OCI-LY3 (cell line): Measurements from ENCODE around the gene OR52N2.

Experiments
- H2AFZ ChIP-seq: fragments of 200-600, 300-600 bp; shearing (Covaris generic); 2 replicates; pipeline ENCODE4 v1.6.0; 2014; ENCODE audit warnings: antibody characterized with exemption, low read depth, low read length
- H3K27ac ChIP-seq: fragments of 200-600, 300-600 bp; sonication (generic); 2 replicates; pipeline ENCODE4 v1.5.1; 2014; ENCODE audit warnings: mild to moderate bottlenecking, low read length, moderate library complexity, mixed read lengths
- H3K27me3 ChIP-seq: fragments of 200-600, 300-600 bp; sonication (generic); 2 replicates; pipeline ENCODE4 v1.6.1; 2014; ENCODE audit warnings: low read depth, low read length, mixed read lengths
- H3K36me3 ChIP-seq: fragments of 200-600, 300-600 bp; sonication (generic); replicated peaks from 2 replicates; pipeline ENCODE3; 2014; ENCODE audit warnings: low read depth, low read length, mixed read lengths
- H3K4me1 ChIP-seq: fragments of 300-600, 200-600 bp; sonication (generic); 2 replicates; pipeline ENCODE4 v1.6.1; 2014; ENCODE audit warnings: low read length, mixed read lengths
- H3K4me2 ChIP-seq: fragments of 200-600, 300-600 bp; sonication (generic); 2 replicates; pipeline ENCODE4 v1.6.1; 2014; ENCODE audit warnings: low read length, mixed read lengths
- H3K4me3 ChIP-seq: fragments of 300-600, 200-600 bp; sonication (generic); 2 replicates; pipeline ENCODE4 v1.5.1; 2014; ENCODE audit warnings: antibody characterized with exemption, mild to moderate bottlenecking, low read length, moderate library complexity
- H3K79me2 ChIP-seq: fragments of 300-600, 200-600 bp; shearing (Covaris generic); 2 replicates; pipeline ENCODE4 v1.6.1; 2014; ENCODE audit warnings: mild to moderate bottlenecking, low read length, mixed read lengths
- H3K9ac ChIP-seq: fragments of 300-600, 200-600 bp; shearing (Covaris generic); 2 replicates; pipeline ENCODE4 v1.6.0; 2014; ENCODE audit warnings: mild to moderate bottlenecking, low read length, moderate library complexity
- H3K9me3 ChIP-seq: fragments of 200-600, 300-600 bp; shearing (Covaris generic); 2 replicates; pipeline ENCODE4 v1.6.1; 2014; ENCODE audit warnings: low read length, mixed read lengths; ENCODE audit not compliant: insufficient read depth
- H4K20me1 ChIP-seq: fragments of 200-600, 300-600 bp; sonication (generic); 2 replicates; pipeline ENCODE4 v1.6.1; 2016; ENCODE audit warnings: low read length, mixed read lengths; ENCODE audit not compliant: insufficient read depth
- EZH2phosphoT487 ChIP-seq: fragments of 200-600 bp; shearing (Covaris generic); IDR thresholded peaks from 2 replicates; pipeline ENCODE4 v1.6.1; 2018; ENCODE audit warnings: antibody characterized with exemption, mixed run types, low read depth
- TF ChIP-seq, protein P1 (sequence below): fragments of 200-600, 300-600 bp; sonication (generic); IDR thresholded peaks from 2 replicates; pipeline ENCODE4 v1.5.1; 2014; ENCODE audit warnings: antibody characterized with exemption, low read length, low read depth

Gene OR52N2

GRCh38 chr11:5833446-5833845 lies 24.7 kb downstream of the OR52N2 start:
- Histone ChIP-seq H3K36me3 (no peaks in the 10 kb centered on the region), H3K9me3 (no peaks in the 10 kb centered on the region), H3K4me3 (no peak overlapping the region), H3K9ac (no peak overlapping the region), H3K27ac (no peak overlapping the region), H3K4me1 (no peaks in the 10 kb centered on the region), H3K79me2 (no peaks in the 10 kb centered on the region), H4K20me1 (no peaks in the 10 kb centered on the region), H2AFZ (no peak overlapping the region), H3K27me3 (no peaks in the 10 kb centered on the region), H3K4me2 (no peak overlapping the region)
- no peak for TF ChIP-seq EZH2phosphoT487
- TF ChIP-seq, protein P1, sequence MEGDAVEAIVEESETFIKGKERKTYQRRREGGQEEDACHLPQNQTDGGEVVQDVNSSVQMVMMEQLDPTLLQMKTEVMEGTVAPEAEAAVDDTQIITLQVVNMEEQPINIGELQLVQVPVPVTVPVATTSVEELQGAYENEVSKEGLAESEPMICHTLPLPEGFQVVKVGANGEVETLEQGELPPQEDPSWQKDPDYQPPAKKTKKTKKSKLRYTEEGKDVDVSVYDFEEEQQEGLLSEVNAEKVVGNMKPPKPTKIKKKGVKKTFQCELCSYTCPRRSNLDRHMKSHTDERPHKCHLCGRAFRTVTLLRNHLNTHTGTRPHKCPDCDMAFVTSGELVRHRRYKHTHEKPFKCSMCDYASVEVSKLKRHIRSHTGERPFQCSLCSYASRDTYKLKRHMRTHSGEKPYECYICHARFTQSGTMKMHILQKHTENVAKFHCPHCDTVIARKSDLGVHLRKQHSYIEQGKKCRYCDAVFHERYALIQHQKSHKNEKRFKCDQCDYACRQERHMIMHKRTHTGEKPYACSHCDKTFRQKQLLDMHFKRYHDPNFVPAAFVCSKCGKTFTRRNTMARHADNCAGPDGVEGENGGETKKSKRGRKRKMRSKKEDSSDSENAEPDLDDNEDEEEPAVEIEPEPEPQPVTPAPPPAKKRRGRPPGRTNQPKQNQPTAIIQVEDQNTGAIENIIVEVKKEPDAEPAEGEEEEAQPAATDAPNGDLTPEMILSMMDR, result no peak

- no peaks in the 10 kb centered on the region for H4K20me1 ChIP-seq
- H3K4me3 ChIP-seq, result no peak overlapping the region
- H2AFZ ChIP-seq, result no peak overlapping the region
- H3K79me2 ChIP-seq, result no peaks in the 10 kb centered on the region
- no peaks in the 10 kb centered on the region for H3K36me3 ChIP-seq
- no peak overlapping the region for H3K4me2 ChIP-seq
- H3K27ac ChIP-seq, result no peak overlapping the region
- no peak for TF ChIP-seq EZH2phosphoT487
- TF ChIP-seq, protein P1, result no peak
- H3K9me3 ChIP-seq, result no peaks in the 10 kb centered on the region
- no peaks in the 10 kb centered on the region for H3K27me3 ChIP-seq
- H3K9ac ChIP-seq, result no peak overlapping the region
- no peaks in the 10 kb centered on the region for H3K4me1 ChIP-seq
Measured at GRCh38 chr11:5837695-5838094, 29.0 kb downstream of the OR52N2 start.

GRCh38 chr11:5841797-5842196 lies 33.1 kb downstream of the OR52N2 start, which contains the start of gene OR52E6:
Gene OR52E6, minus strand, starts transcription at chr11:5841897. Its CDS starts 0 bp downstream, at chr11:5841897.
- no peak for TF ChIP-seq EZH2phosphoT487
- TF ChIP-seq, protein P1, result no peak
- H4K20me1 ChIP-seq, result no peaks in the 10 kb centered on the region
- H3K9ac ChIP-seq, result no peak within 1 kb of the TSS
- H3K27ac ChIP-seq, result no peak within 1 kb of the TSS
- no peaks in the 10 kb centered on the region for H3K27me3 ChIP-seq
- no peak within 1 kb of the TSS for H3K4me2 ChIP-seq
- no peaks in the 10 kb centered on the region for H3K79me2 ChIP-seq
- no peak within 1 kb of the TSS for H3K4me3 ChIP-seq
- no peaks in the 10 kb centered on the region for H3K9me3 ChIP-seq
- H3K36me3 ChIP-seq, result no peaks in the 10 kb centered on the region
- H2AFZ ChIP-seq, result no peak within 1 kb of the TSS
- H3K4me1 ChIP-seq, result no peaks in the 10 kb centered on the region

- Histone ChIP-seq H3K4me3 (no peak overlapping the region), H3K9me3 (no peaks in the 10 kb centered on the region), H3K36me3 (no peaks in the 10 kb centered on the region), H3K4me1 (no peaks in the 10 kb centered on the region), H3K4me2 (no peak overlapping the region), H3K27ac (no peak overlapping the region), H4K20me1 (no peaks in the 10 kb centered on the region), H3K9ac (no peak overlapping the region), H3K79me2 (no peaks in the 10 kb centered on the region), H3K27me3 (no peaks in the 10 kb centered on the region), H2AFZ (no peak overlapping the region)
- no peak for TF ChIP-seq EZH2phosphoT487
- TF ChIP-seq, protein P1, result no peak
Measured at GRCh38 chr11:5846701-5847100, 38.0 kb downstream of the OR52N2 start.
